ENCODE results near the gene BTRC. TPM values are rescaled to one million over a fixed set of nuclear protein-coding genes. Genes with fewer than 3 reads are reported as not detected.

Gene BTRC
- total RNA-seq, 1 donor from 2014 or later, result 14.2 TPM

DNA sequence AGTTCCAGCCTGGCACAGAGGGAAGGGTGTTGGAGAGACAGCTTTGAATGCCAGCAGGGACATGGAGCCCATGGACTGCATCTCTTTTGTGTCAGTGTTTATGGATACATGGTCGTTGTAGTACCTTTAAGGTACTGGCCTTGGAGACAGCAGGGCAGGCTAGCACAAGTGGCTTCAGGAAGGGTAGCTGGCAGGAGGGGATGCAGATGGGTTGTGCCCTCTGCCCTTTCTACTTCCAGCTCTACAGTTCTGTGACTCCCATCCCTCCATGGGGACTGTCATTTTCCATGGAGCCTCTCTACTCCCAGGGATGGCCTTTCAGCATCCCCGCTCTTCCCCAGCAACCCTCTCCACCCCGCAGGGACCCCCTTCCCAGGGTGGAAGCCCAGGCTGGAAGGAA is 209.0 kb downstream of the BTRC start:
- TF ChIP-seq, protein P1, sequence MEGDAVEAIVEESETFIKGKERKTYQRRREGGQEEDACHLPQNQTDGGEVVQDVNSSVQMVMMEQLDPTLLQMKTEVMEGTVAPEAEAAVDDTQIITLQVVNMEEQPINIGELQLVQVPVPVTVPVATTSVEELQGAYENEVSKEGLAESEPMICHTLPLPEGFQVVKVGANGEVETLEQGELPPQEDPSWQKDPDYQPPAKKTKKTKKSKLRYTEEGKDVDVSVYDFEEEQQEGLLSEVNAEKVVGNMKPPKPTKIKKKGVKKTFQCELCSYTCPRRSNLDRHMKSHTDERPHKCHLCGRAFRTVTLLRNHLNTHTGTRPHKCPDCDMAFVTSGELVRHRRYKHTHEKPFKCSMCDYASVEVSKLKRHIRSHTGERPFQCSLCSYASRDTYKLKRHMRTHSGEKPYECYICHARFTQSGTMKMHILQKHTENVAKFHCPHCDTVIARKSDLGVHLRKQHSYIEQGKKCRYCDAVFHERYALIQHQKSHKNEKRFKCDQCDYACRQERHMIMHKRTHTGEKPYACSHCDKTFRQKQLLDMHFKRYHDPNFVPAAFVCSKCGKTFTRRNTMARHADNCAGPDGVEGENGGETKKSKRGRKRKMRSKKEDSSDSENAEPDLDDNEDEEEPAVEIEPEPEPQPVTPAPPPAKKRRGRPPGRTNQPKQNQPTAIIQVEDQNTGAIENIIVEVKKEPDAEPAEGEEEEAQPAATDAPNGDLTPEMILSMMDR (conservative IDR thresholded peaks at IDR 0.05; ENCODE audit: low read depth, low read length), result no peak
- H3K4me3 ChIP-seq (ENCODE audit: low read depth, low read length), result no peak overlapping the region
- no peak for DNase-seq (ENCODE audit: low read depth)

DNA sequence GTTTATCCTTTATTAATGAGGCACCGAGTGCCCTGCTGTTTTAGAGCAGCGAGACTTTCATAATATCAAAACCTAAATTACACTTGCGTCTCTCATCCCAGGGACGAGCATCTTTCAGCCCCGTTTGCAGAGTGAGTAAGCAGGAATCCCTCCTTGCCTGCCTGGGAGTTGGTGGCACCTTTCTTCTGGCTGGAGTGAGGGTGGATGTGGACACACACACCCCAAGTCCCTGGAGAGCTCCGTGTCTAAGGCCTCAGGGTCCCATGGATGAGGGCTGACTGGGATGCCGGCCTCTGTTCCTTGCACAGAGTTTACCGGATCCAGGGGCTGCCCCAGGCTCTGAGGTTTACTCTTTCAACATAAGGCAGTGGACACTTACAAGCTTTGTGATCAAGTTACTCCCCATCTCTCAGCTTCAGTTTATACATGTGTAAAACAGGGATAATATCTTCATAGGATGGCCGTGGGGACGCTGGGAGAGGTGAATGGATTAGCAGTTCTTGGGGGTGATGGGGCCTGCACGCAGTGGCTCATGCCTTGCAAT is 209.6 kb downstream of the BTRC start:
- TF ChIP-seq, protein P1 (conservative IDR thresholded peaks at IDR 0.05; ENCODE audit: low read depth, low read length), result no peak
- no peak overlapping the region for H3K4me3 ChIP-seq (ENCODE audit: low read depth, low read length)
- no peak for DNase-seq (ENCODE audit: low read depth)

DNA sequence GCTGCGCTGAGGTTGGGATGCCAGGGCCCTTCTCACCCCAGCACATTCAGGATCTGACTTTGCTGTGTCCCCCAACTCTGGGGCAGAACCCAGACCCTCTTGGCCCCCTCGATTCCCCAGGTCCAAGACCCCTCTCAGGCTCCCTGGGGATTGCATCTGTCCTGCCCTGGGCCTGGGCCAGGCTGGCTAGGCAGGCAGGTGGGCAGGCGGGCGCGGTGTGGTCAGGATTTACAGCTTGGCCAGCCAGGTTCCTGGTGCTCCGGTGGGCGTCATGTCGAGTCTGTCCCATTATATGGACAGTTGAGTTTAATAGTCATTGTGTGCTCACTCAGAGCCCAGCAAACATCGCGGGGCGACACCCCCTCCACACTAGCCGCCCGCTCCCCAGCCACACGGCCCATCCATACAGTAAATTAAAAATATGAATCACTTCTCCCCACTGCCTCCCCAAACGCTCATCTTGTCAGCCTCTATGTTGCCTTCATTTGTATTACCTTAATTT is 210.6 kb downstream of the BTRC start:
- TF ChIP-seq, protein P1 (conservative IDR thresholded peaks at IDR 0.05; ENCODE audit: low read depth, low read length), result no peak
- no peak for DNase-seq (ENCODE audit: low read depth)
- H3K4me3 ChIP-seq (ENCODE audit: low read depth, low read length), result no peak overlapping the region

DNA sequence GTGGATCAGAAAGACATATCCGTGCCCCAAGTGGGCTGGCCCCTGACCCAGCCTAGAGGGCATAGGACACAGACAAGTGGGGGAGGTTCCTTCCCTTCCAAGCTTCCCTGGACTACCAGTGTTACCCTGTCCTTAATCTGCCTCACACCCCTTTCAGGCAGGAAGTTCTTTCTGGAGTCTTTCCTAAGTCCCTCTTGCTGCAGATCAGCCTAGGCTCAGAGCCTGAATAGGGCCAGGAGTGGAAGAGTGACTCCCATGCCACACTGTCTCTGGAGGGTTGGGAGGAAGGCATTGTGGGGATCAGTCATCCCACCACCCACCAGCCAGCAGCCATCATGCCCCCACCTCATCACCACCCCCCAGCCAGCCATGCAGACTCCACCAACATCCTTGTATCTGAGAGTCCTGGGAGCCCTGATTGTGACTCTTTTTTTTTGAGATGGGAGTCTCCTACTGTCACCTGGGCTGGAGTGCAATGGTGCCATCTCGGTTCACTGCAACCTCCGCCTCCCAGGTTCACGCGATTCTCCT is 211.5 kb downstream of the BTRC start:
- TF ChIP-seq, protein P1 (conservative IDR thresholded peaks at IDR 0.05; ENCODE audit: low read depth, low read length), result no peak
- DNase-seq (ENCODE audit: low read depth), result no peak
- H3K4me3 ChIP-seq (ENCODE audit: low read depth, low read length), result no peak overlapping the region

DNA sequence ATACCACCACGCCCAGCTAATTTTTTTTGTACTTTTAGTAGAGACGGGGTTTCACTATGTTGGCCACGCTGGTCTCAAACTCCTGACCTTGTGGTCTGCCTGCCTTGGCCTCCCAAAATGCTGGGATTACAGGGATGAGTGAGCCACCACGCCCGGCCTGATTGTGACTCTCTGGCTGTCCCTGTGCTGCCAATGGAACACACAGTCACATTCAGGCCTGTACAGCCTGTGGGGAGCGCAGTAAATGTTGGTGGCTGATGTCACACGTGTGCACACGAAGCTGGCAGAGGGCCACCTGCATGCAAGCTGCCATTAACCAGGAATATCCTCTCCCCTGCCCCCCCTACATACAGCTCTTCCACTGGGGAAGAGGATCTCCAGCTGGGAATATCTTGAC is 212.0 kb downstream of the BTRC start:
- H3K4me3 ChIP-seq (ENCODE audit: low read depth, low read length), result no peak overlapping the region
- TF ChIP-seq, protein P1 (conservative IDR thresholded peaks at IDR 0.05; ENCODE audit: low read depth, low read length), result no peak
- no peak for DNase-seq (ENCODE audit: low read depth)

DNA sequence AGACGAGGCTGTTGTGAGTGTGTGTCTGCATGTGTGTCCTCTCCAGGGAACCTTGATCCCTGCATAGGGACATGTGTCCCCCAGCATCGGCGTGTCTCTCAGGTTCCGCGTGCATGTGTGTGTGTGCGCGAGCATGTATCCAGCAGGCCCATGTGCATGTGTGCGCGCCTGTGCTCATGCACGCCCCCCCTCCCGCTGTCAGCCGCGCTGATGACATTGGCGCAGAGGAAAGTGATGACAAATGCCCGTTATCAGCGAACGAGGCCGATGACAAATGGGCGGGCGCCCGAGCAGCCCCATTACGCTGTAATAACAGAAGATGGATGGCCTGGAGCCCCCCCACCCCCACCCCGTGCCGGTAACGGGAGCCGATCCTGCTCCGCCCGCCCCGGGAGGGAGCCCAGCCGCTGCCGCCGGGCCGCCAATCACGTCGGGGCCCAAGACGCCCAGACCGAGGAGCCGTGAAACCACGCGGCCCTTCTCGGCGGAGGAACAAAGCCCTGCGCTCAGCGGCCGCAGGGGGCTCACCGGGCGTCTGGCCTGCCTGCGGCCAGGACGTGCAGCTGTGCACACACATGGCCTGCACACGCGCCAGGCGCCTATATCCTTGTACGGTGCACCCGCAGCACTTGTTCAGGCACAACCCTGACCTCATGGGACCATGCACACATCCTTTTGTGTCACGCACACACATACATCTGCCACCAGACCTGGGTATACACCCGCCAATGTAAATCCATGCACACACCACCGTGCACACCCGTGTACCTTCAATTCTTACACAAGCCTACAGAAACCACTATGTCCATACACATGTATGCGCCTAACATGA is 212.6 kb downstream of the BTRC start:
- no peak for DNase-seq (ENCODE audit: low read depth)
- H3K4me3 ChIP-seq (ENCODE audit: low read depth, low read length), result no peak overlapping the region
- TF ChIP-seq, protein P1 (conservative IDR thresholded peaks at IDR 0.05; ENCODE audit: low read depth, low read length), result no peak

All from epithelial cell of proximal tubule (primary cell).